Neural cell (in vitro differentiated cells): ENCODE results near the gene FNDC10. TPM values are rescaled to one million over a fixed set of nuclear protein-coding genes. Genes with fewer than 3 reads are reported as not detected.

ENCODE experiments used
- H2AFZ ChIP-seq: fragments of 200-600, 300-800 bp; sonication (generic), shearing (Covaris generic); 2 replicates; pipeline ENCODE4 v1.6.0; 2014; ENCODE audit warnings: low read depth, mild to moderate bottlenecking, antibody characterized with exemption, low read length, moderate library complexity
- H3F3A ChIP-seq: fragments of 200-600 bp; shearing (Covaris generic); 2 replicates; pipeline ENCODE4 v1.6.1; 2016; ENCODE audit warnings: mild to moderate bottlenecking, moderate library complexity, mixed read lengths, antibody characterized with exemption, low read length; ENCODE audit not compliant: insufficient read depth, poor library complexity, severe bottlenecking
- H3K27ac ChIP-seq: fragments of 200-600, 300-800 bp; sonication (generic), shearing (Covaris generic); 2 replicates; pipeline ENCODE4 v1.5.1; 2014; ENCODE audit warnings: mild to moderate bottlenecking, low read length, moderate library complexity
- H3K27me3 ChIP-seq: fragments of 300-800, 200-600 bp; sonication (generic), shearing (Covaris generic); 2 replicates; pipeline ENCODE4 v1.6.0; 2014; ENCODE audit warnings: mild to moderate bottlenecking, low read depth, low read length, moderate library complexity; ENCODE audit not compliant: insufficient read depth
- H3K36me3 ChIP-seq: fragments of 300-800, 200-600 bp; sonication (generic), shearing (Covaris generic); 2 replicates; pipeline ENCODE4 v1.5.1; 2014; ENCODE audit warnings: mild to moderate bottlenecking, antibody characterized with exemption, low read length, moderate library complexity; ENCODE audit not compliant: insufficient read depth
- H3K4me2 ChIP-seq: fragments of 300-800, 200-600 bp; sonication (generic), shearing (Covaris generic); 2 replicates; pipeline ENCODE4 v1.6.0; 2014; ENCODE audit warnings: mild to moderate bottlenecking, low read length
- H3K4me3 ChIP-seq: fragments of 300-800, 200-600 bp; sonication (generic), shearing (Covaris generic); 2 replicates; pipeline ENCODE4 v1.5.1; 2014; ENCODE audit warnings: mild to moderate bottlenecking, low read length, moderate library complexity
- H3K79me2 ChIP-seq: fragments of 200-600 bp; shearing (Covaris generic); replicated peaks from 2 replicates; pipeline ENCODE4 v1.6.0; 2014; ENCODE audit warnings: mild to moderate bottlenecking, low read length, moderate library complexity; ENCODE audit not compliant: insufficient read depth
- H3K9ac ChIP-seq: fragments of 300-800, 200-600 bp; sonication (generic), shearing (Covaris generic); 2 replicates; pipeline ENCODE4 v1.6.1; 2016; ENCODE audit warnings: mild to moderate bottlenecking, low read length, mixed read lengths
- H3K9me2 ChIP-seq: fragments of 200-600 bp; shearing (Covaris generic); 2 replicates; pipeline ENCODE4 v1.6.1; 2016; ENCODE audit warnings: mild to moderate bottlenecking, low read length, mixed read lengths; ENCODE audit not compliant: insufficient read depth
- H3K9me3 ChIP-seq: fragments of 200-600, 300-800 bp; sonication (generic), shearing (Covaris generic); 2 replicates; pipeline ENCODE4 v1.6.1; 2016; ENCODE audit warnings: mild to moderate bottlenecking, mixed run types, low read length, moderate library complexity, mixed read lengths
- H4K20me1 ChIP-seq: fragments of 200-600 bp; shearing (Covaris generic); 2 replicates; pipeline ENCODE4 v1.6.1; 2016; ENCODE audit warnings: mild to moderate bottlenecking, mixed run types; ENCODE audit not compliant: insufficient read depth
- EP300 ChIP-seq: fragments of 450-650 bp; conservative IDR thresholded peaks from 2 replicates; pipeline ENCODE4 v1.6.1; 2014; ENCODE audit warnings: antibody characterized with exemption, mild to moderate bottlenecking, moderate library complexity; ENCODE audit not compliant: poor library complexity, severe bottlenecking
- EZH2 ChIP-seq: fragments of 200-600, 300-800 bp; shearing (Covaris generic), sonication (generic); IDR thresholded peaks from 2 replicates; pipeline ENCODE4 v1.6.1; 2014; ENCODE audit warnings: antibody characterized with exemption, low read length, borderline replicate concordance, mild to moderate bottlenecking; ENCODE audit not compliant: insufficient read depth, poor library complexity, severe bottlenecking
- MXI1 ChIP-seq: fragments of 450-650 bp; conservative IDR thresholded peaks from 2 replicates; pipeline ENCODE4 v1.6.1; 2014; ENCODE audit warnings: antibody characterized with exemption, mild to moderate bottlenecking; ENCODE audit not compliant: poor library complexity, severe bottlenecking
- POLR2AphosphoS5 ChIP-seq: IDR thresholded peaks from 2 replicates; pipeline ENCODE4 v1.6.1; 2012
- RAD21 ChIP-seq: fragments of 450-650 bp; conservative IDR thresholded peaks from 2 replicates; pipeline ENCODE4 v1.6.1; 2014; ENCODE audit warnings: antibody characterized with exemption, mild to moderate bottlenecking, moderate library complexity
- SMC3 ChIP-seq: fragments of 450-650 bp; conservative IDR thresholded peaks from 2 replicates; pipeline ENCODE4 v1.6.1; 2014; ENCODE audit warnings: antibody characterized with exemption, mild to moderate bottlenecking, moderate library complexity; ENCODE audit not compliant: poor library complexity
- TAF1 ChIP-seq: IDR thresholded peaks from 2 replicates; pipeline ENCODE4 v1.6.1; 2012; ENCODE audit warnings: low read depth
- polyA plus RNA-seq: library from polyadenylated mRNA; depleted of rRNA; stranded (reverse); fragments of >200 nt; gene quantifications from 2 replicates; pipeline ENCODE4 v1.2.3, GENCODE V29; 2014
- TF ChIP-seq, protein P1 (sequence below): fragments of 450-650 bp; IDR thresholded peaks from 2 replicates; pipeline ENCODE4 v1.5.1; 2014; ENCODE audit warnings: antibody characterized with exemption, mild to moderate bottlenecking, moderate library complexity; ENCODE audit not compliant: poor library complexity, severe bottlenecking
- TF ChIP-seq, protein P2 (sequence below): IDR thresholded peaks from 2 replicates; pipeline ENCODE4 v1.6.1; 2012; ENCODE audit warnings: borderline replicate concordance

FNDC10 gene
- polyA plus RNA-seq, 1 donor from 2014 or later, result 4.5 TPM

GRCh38 chr1:1602304-1602967 is 2.5 kb upstream of the FNDC10 start:
- TF ChIP-seq EP300 (no peak), SMC3 (no peak), EZH2 (no peak), TAF1 (no peak), MXI1 (no peak), RAD21 (no peak), POLR2AphosphoS5 (no peak)
- TF ChIP-seq, protein P1, sequence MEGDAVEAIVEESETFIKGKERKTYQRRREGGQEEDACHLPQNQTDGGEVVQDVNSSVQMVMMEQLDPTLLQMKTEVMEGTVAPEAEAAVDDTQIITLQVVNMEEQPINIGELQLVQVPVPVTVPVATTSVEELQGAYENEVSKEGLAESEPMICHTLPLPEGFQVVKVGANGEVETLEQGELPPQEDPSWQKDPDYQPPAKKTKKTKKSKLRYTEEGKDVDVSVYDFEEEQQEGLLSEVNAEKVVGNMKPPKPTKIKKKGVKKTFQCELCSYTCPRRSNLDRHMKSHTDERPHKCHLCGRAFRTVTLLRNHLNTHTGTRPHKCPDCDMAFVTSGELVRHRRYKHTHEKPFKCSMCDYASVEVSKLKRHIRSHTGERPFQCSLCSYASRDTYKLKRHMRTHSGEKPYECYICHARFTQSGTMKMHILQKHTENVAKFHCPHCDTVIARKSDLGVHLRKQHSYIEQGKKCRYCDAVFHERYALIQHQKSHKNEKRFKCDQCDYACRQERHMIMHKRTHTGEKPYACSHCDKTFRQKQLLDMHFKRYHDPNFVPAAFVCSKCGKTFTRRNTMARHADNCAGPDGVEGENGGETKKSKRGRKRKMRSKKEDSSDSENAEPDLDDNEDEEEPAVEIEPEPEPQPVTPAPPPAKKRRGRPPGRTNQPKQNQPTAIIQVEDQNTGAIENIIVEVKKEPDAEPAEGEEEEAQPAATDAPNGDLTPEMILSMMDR, result no peak
- TF ChIP-seq, protein P2, sequence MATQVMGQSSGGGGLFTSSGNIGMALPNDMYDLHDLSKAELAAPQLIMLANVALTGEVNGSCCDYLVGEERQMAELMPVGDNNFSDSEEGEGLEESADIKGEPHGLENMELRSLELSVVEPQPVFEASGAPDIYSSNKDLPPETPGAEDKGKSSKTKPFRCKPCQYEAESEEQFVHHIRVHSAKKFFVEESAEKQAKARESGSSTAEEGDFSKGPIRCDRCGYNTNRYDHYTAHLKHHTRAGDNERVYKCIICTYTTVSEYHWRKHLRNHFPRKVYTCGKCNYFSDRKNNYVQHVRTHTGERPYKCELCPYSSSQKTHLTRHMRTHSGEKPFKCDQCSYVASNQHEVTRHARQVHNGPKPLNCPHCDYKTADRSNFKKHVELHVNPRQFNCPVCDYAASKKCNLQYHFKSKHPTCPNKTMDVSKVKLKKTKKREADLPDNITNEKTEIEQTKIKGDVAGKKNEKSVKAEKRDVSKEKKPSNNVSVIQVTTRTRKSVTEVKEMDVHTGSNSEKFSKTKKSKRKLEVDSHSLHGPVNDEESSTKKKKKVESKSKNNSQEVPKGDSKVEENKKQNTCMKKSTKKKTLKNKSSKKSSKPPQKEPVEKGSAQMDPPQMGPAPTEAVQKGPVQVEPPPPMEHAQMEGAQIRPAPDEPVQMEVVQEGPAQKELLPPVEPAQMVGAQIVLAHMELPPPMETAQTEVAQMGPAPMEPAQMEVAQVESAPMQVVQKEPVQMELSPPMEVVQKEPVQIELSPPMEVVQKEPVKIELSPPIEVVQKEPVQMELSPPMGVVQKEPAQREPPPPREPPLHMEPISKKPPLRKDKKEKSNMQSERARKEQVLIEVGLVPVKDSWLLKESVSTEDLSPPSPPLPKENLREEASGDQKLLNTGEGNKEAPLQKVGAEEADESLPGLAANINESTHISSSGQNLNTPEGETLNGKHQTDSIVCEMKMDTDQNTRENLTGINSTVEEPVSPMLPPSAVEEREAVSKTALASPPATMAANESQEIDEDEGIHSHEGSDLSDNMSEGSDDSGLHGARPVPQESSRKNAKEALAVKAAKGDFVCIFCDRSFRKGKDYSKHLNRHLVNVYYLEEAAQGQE, result no peak
- Histone ChIP-seq H3K79me2 (no peaks in the 10 kb centered on the region), H3K4me2 (no peak overlapping the region), H3K9me2 (no peaks in the 10 kb centered on the region), H4K20me1 (no peaks in the 10 kb centered on the region), H3K4me3 (no peak overlapping the region), H3K36me3 (no peaks in the 10 kb centered on the region), H3F3A (no peaks in the 10 kb centered on the region), H3K27me3 (peaks cover 12% of the 10 kb centered on the region), H2AFZ (no peak overlapping the region), H3K27ac (no peak overlapping the region), H3K9ac (no peak overlapping the region), H3K9me3 (no peaks in the 10 kb centered on the region)

- H2AFZ ChIP-seq, result no peak overlapping the region
- peaks cover 12% of the 10 kb centered on the region for H3K27me3 ChIP-seq
- no peaks in the 10 kb centered on the region for H3K9me2 ChIP-seq
- no peaks in the 10 kb centered on the region for H4K20me1 ChIP-seq
- no peaks in the 10 kb centered on the region for H3K36me3 ChIP-seq
- TF ChIP-seq, protein P2, result no peak
- TF ChIP-seq, protein P1, result no peak
- TF ChIP-seq TAF1, result no peak
- TF ChIP-seq SMC3, result no peak
- TF ChIP-seq EZH2, result no peak
- no peak for TF ChIP-seq RAD21
- no peak overlapping the region for H3K9ac ChIP-seq
- no peaks in the 10 kb centered on the region for H3K79me2 ChIP-seq
- H3K4me2 ChIP-seq, result no peak overlapping the region
- no peaks in the 10 kb centered on the region for H3K9me3 ChIP-seq
- peak overlapping the region; percentile 90 for H3K4me3 ChIP-seq
- H3K27ac ChIP-seq, result no peak overlapping the region
- no peaks in the 10 kb centered on the region for H3F3A ChIP-seq
Observed at GRCh38 chr1:1601564-1602303, 1.8 kb upstream of the FNDC10 start.
